Measurements from ENCODE around the gene SCGB1A1.

GRCh38 chr11:62449451-62449851 is 30.6 kb downstream of the SCGB1A1 start:
- TF ChIP-seq, protein P1, sequence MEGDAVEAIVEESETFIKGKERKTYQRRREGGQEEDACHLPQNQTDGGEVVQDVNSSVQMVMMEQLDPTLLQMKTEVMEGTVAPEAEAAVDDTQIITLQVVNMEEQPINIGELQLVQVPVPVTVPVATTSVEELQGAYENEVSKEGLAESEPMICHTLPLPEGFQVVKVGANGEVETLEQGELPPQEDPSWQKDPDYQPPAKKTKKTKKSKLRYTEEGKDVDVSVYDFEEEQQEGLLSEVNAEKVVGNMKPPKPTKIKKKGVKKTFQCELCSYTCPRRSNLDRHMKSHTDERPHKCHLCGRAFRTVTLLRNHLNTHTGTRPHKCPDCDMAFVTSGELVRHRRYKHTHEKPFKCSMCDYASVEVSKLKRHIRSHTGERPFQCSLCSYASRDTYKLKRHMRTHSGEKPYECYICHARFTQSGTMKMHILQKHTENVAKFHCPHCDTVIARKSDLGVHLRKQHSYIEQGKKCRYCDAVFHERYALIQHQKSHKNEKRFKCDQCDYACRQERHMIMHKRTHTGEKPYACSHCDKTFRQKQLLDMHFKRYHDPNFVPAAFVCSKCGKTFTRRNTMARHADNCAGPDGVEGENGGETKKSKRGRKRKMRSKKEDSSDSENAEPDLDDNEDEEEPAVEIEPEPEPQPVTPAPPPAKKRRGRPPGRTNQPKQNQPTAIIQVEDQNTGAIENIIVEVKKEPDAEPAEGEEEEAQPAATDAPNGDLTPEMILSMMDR (conservative IDR thresholded peaks at IDR 0.05; ENCODE audit: low read length): no peak
- TF ChIP-seq EZH2phosphoT487 (IDR thresholded peaks at IDR 0.05; ENCODE audit: borderline replicate concordance, low read depth, low read length): no peak
